HEK293T (cell line): ENCODE results near the gene ARHGEF28.

Experiments used
- CTCF ChIA-PET: fragments of 350-600 bp; formaldehyde crosslinking; extraction: SDS; loops from one replicate; lab custom pipeline; 2021; ENCODE audit warnings: antibody characterized with exemption, inconsistent platforms; lab: Yijun Ruan, JAX
- POLR2A ChIA-PET: fragments of 350-600 bp; formaldehyde crosslinking; extraction: SDS; loops from one replicate; lab custom pipeline; 2020; ENCODE audit warnings: antibody characterized with exemption, inconsistent platforms; lab: Yijun Ruan, JAX
- DNase-seq: peaks from one replicate; pipeline ENCODE4 v3.0.0; 2012; ENCODE audit warnings: mixed read lengths; ENCODE audit errors: extremely low spot score
- ARNT ChIP-seq: fragments of 450-650 bp; IDR thresholded peaks from 2 replicates; pipeline ENCODE4 v1.6.1; 2017; ENCODE audit warnings: mild to moderate bottlenecking
- BHLHE40 ChIP-seq: fragments of 450-650 bp; IDR thresholded peaks from 2 replicates; pipeline ENCODE4 v1.6.1; 2016; ENCODE audit warnings: mild to moderate bottlenecking, moderate library complexity, borderline replicate concordance
- CTBP1 ChIP-seq: fragments of 450-650 bp; IDR thresholded peaks from 2 replicates; pipeline ENCODE4 v1.6.1; 2016; ENCODE audit warnings: borderline replicate concordance
- ELF4 ChIP-seq: fragments of 450-650 bp; IDR thresholded peaks from 2 replicates; pipeline ENCODE4 v1.6.1; 2017; ENCODE audit warnings: antibody characterized with exemption
- FOXA1 ChIP-seq: fragments of 450-650 bp; IDR thresholded peaks from 2 replicates; pipeline ENCODE4 v1.6.1; 2016; ENCODE audit warnings: mild to moderate bottlenecking
- FOXK2 ChIP-seq: fragments of 450-650 bp; IDR thresholded peaks from 2 replicates; pipeline ENCODE4 v1.6.1; 2016; ENCODE audit warnings: mild to moderate bottlenecking
- FOXM1 ChIP-seq: fragments of 450-650 bp; IDR thresholded peaks from 2 replicates; pipeline ENCODE4 v1.6.1; 2017; ENCODE audit warnings: mild to moderate bottlenecking, borderline replicate concordance
- HDGF ChIP-seq: fragments of 450-650 bp; IDR thresholded peaks from 2 replicates; pipeline ENCODE4 v1.6.1; 2017; ENCODE audit warnings: antibody characterized with exemption, borderline replicate concordance
- L3MBTL2 ChIP-seq: fragments of 450-650 bp; conservative IDR thresholded peaks from 2 replicates; pipeline ENCODE4 v1.6.1; 2016; ENCODE audit warnings: mild to moderate bottlenecking
- LEF1 ChIP-seq: fragments of 450-650 bp; IDR thresholded peaks from 2 replicates; pipeline ENCODE4 v1.6.1; 2017; ENCODE audit warnings: mild to moderate bottlenecking, borderline replicate concordance
- NFRKB ChIP-seq: fragments of 450-650 bp; IDR thresholded peaks from 2 replicates; pipeline ENCODE4 v1.6.1; 2016; ENCODE audit warnings: mild to moderate bottlenecking, moderate library complexity
- SP1 ChIP-seq: fragments of 450-650 bp; IDR thresholded peaks from 2 replicates; pipeline ENCODE4 v1.6.1; 2017
- SUZ12 ChIP-seq: fragments of 450-650 bp; IDR thresholded peaks from 2 replicates; pipeline ENCODE4 v1.6.1; 2016; ENCODE audit warnings: mild to moderate bottlenecking
- TARDBP ChIP-seq: fragments of 450-650 bp; IDR thresholded peaks from 2 replicates; pipeline ENCODE4 v1.6.1; 2016
- ZNF384 ChIP-seq: fragments of 450-650 bp; IDR thresholded peaks from 2 replicates; pipeline ENCODE4 v1.6.1; 2016
- TF ChIP-seq, protein P1 (sequence below): fragments of 450-650 bp; IDR thresholded peaks from 2 replicates; pipeline ENCODE4 v1.6.1; 2016

ARHGEF28 gene

DNA sequence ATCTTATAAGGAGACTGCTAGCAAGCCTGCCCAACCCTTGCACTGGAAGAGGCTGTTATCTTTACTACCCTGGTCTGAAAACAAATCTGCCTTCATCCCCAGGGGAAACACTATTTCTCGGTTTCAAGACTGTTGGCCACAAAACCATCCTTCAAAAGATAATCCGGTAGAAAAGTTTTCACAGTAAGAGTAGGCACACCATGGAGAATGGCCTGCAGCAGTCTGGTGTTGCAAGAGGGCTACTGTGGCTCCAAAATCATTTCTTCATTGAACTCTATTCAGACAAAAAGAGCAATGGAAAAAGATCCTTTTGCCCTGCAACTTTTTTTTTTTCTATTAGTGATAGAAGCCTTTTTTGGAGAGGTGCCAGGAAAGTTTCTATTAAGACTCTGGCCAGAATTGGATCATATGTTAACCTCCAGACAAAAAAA, 163.9 kb downstream of the ARHGEF28 start:
- CTCF ChIA-PET: no interaction called here

DNA sequence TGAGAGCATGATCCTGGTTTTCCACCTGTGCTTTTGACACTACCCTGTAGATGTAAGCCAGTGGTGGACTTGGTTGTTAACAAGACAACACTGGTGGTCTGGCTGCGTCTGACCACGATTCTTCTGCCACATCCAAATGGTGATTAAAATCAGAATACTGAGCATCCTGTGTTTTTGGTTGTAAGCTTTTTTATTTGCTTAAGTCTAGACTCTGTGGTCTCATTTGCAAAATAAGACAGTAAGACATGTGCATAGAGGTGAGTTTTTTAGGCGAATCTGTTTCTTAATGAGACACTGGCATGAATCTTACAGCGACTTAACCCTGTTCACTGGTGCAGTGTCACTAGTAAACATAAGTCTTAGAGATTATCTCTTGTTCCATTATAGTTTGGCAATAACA, 165.4 kb downstream of the ARHGEF28 start:
- ChIA-PET CTCF (interaction anchor here (0.5 kb wide), 1 partner anchor 175 kb away, joined by 3 read pairs; no protein-coding TSS in a partner anchor), POLR2A (no interaction called here)
- DNase-seq: no peak
- no peak for TF ChIP-seq HDGF
- no peak for TF ChIP-seq FOXM1

More for the DNA sequence above, 163.9 kb downstream of the ARHGEF28 start:
- DNase-seq: no peak
- POLR2A ChIA-PET: no interaction called here
- no peak for TF ChIP-seq ARNT
- no peak for TF ChIP-seq NFRKB
- no peak for TF ChIP-seq SUZ12
- no peak for TF ChIP-seq BHLHE40
- no peak for TF ChIP-seq SP1

DNA sequence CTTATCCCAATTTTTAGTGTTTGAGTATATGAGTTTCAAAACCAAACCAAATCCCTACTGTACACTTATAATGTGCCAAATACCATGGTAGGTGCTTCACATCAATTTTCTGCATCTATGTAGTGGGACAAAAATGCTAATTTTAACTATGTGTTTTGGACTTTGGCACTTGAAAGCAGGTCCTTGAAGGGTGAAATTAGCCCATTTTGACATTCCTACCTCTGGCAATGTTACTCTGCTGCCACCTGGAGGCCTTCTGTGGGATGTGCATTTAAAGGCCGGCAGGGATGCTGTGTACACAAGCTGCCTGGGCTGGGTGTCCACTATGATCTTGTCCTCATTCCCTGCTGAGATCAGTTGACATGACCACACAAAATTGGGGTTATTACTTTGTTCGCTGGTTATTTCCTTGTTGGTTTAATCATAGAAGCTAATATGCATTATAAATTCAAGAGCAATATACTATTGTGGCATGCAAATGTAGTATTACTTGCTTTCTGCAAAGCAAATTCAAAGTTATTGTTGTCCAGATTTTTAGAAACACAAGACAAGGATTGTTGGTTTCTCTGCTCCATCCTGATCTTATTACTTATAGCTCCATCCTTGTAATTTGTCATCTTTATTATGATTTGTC, 166.8 kb downstream of the ARHGEF28 start:
- ChIA-PET POLR2A (no interaction called here), CTCF (interaction anchor here (2.9 kb wide), 1 partner anchor 202 kb away, joined by 28 read pairs; no protein-coding TSS in a partner anchor)
- TF ChIP-seq LEF1 (no peak), FOXK2 (no peak), SUZ12 (no peak), ELF4 (no peak), HDGF (no peak), ARNT (no peak), TARDBP (no peak), FOXM1 (no peak), BHLHE40 (no peak), CTBP1 (no peak), SP1 (no peak), NFRKB (no peak), FOXA1 (no peak), ZNF384 (no peak), L3MBTL2 (no peak)
- TF ChIP-seq, protein P1, sequence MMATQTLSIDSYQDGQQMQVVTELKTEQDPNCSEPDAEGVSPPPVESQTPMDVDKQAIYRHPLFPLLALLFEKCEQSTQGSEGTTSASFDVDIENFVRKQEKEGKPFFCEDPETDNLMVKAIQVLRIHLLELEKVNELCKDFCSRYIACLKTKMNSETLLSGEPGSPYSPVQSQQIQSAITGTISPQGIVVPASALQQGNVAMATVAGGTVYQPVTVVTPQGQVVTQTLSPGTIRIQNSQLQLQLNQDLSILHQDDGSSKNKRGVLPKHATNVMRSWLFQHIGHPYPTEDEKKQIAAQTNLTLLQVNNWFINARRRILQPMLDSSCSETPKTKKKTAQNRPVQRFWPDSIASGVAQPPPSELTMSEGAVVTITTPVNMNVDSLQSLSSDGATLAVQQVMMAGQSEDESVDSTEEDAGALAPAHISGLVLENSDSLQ: no peak
- peak; percentile 70 for DNase-seq

- TF ChIP-seq BHLHE40 (no peak), CTBP1 (no peak), FOXM1 (no peak), SP1 (no peak), ZNF384 (no peak), FOXA1 (no peak), NFRKB (no peak), SUZ12 (no peak), ARNT (no peak), HDGF (no peak), FOXK2 (no peak), L3MBTL2 (no peak), TARDBP (no peak), LEF1 (no peak), ELF4 (no peak)
- TF ChIP-seq, protein P1: no peak
- CTCF ChIA-PET: interaction anchor here (2.9 kb wide), 1 partner anchor 203 kb away, joined by 28 read pairs; no protein-coding TSS in a partner anchor
- DNase-seq: no peak
- POLR2A ChIA-PET: no interaction called here
Measured at GRCh38 chr5:73793911-73794310, 167.9 kb downstream of the ARHGEF28 start.

GRCh38 chr5:73796164-73797131, 170.5 kb downstream of the ARHGEF28 start:
- POLR2A ChIA-PET: interaction anchor here (0.6 kb wide), 1 partner anchor 206 kb away, joined by 4 read pairs; no protein-coding TSS in a partner anchor
- TF ChIP-seq BHLHE40 (no peak), ELF4 (no peak), FOXM1 (no peak), FOXA1 (no peak), SUZ12 (no peak), L3MBTL2 (no peak), LEF1 (no peak), NFRKB (no peak)
- CTCF ChIA-PET: interaction anchor here (0.7 to 1.2 kb wide), 2 partner anchors 16 to 277 kb away, joined by 3 to 5 read pairs; no protein-coding TSS in a partner anchor

DNA sequence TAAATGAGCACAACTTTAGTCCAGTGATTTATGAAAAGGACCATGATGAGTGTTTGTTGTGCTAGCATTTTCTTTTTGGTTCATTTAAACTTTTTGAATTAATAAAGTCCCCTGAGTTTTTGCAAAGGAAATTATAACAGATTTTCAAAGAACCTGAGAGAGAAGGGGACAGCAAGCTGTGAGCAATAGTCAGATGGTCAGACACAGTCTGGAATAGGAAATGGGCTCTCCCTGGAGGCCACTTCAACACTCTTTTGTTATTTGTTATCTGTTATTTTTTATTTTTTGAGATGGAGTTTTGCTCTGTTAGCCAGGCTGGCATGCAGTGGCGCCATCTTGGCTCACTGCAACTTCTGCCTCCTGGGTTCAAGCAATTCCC, 171.1 kb downstream of the ARHGEF28 start:
- CTCF ChIA-PET: no interaction called here
- no peak for DNase-seq
- TF ChIP-seq, protein P1: no peak
- no peak for TF ChIP-seq CTBP1
- TF ChIP-seq ARNT: no peak
- TF ChIP-seq ZNF384: no peak
- POLR2A ChIA-PET: no interaction called here

More at GRCh38 chr5:73796164-73797131, 170.5 kb downstream of the ARHGEF28 start:
- no peak for DNase-seq
